Stomach (tissue), 9 donors: ENCODE data around the gene PPM1E. TPM values are rescaled to one million over a fixed set of nuclear protein-coding genes. Genes with fewer than 3 reads are reported as not detected.

ENCODE experiments used
- DNase-seq, 2 donors: peaks; one replicate each; pipeline versions ENCODE4 v3.0.0 to v3.0.0-alpha.2; 2013 to 2019
- H3K27ac ChIP-seq, 5 donors: fragments of 200-600 bp in 4 of 5; sonication (generic) in 4 of 5; one replicate each; pipeline ENCODE4 v1.5.1; 2013 to 2019; ENCODE audit warnings: mild to moderate bottlenecking in 1 of 5, moderate library complexity in 1 of 5
- H3K27me3 ChIP-seq, 3 donors: fragments of 200-600 bp; sonication (generic); one replicate each; pipeline ENCODE4 v1.5.1; 2017 to 2019; ENCODE audit warnings: mixed run types in 1 of 3
- H3K36me3 ChIP-seq, 4 donors: fragments of 200-600 bp; sonication (generic); 1 replicate in 3 of 4; 2 replicates in 1 of 4; pipeline ENCODE4 v1.5.1; 2016 to 2019
- H3K4me1 ChIP-seq, 4 donors: fragments of 200-600 bp; sonication (generic); one replicate each; pipeline ENCODE4 v1.5.1; 2016 to 2019
- H3K4me3 ChIP-seq, 4 donors: fragments of 200-600 bp; sonication (generic) in 3 of 4; one replicate each; pipeline ENCODE4 v1.5.1; 2016 to 2019; ENCODE audit warnings: mild to moderate bottlenecking in 1 of 4
- H3K9me3 ChIP-seq, 4 donors: fragments of 200-600 bp; sonication (generic); one replicate each; pipeline ENCODE4 v1.5.1; 2016 to 2019
- CTCF ChIP-seq, 7 experiments: fragments of 450-650 bp in 4 of 7; fragments of 200-600 bp in 3 of 7; sonication (generic) in 3 of 7; IDR thresholded peaks; one replicate each; pipeline ENCODE4 v1.5.1; 2016 to 2019; ENCODE audit warnings: antibody characterized with exemption in 7 of 7, control low read depth in 2 of 7, mild to moderate bottlenecking in 1 of 7
- EP300 ChIP-seq: sonication (generic); formaldehyde crosslinking; IDR thresholded peaks from one replicate; pipeline ENCODE4 v1.6.1; 2017; ENCODE audit warnings: antibody characterized with exemption
- POLR2A ChIP-seq, 4 donors: fragments of 450-650 bp; IDR thresholded peaks; one replicate each; pipeline ENCODE4 v1.6.1; 2016; ENCODE audit warnings: antibody characterized with exemption in 4 of 4, control low read depth in 2 of 4, mild to moderate bottlenecking in 1 of 4, moderate library complexity in 1 of 4
- POLR2AphosphoS5 ChIP-seq, 3 donors: sonication (generic); formaldehyde crosslinking; IDR thresholded peaks; one replicate each; pipeline ENCODE4 v1.6.1; 2016; ENCODE audit warnings: antibody characterized with exemption in 3 of 3
- WGBS, 5 donors: extraction: QIAGEN DNeasy Blood & Tissue Kit in 3 of 5; methylation state at CpG; one replicate each; pipeline versions ENCODE4 v1.1.5 to v1.1.7; 2013 to 2018; 5-methylcytosine and 5-hydroxymethylcytosine counted together
- intact Hi-C: fragments of 100-400 bp; cut with DNase I; formaldehyde crosslinking; loops from one replicate; pipeline ENCODE4 v1.15.1; 2023; ENCODE audit warnings: low total_unique reads
- polyA plus RNA-seq, 3 donors: library from polyadenylated mRNA; stranded (reverse); fragments of 200-250 nt; gene quantifications; one replicate each; pipeline ENCODE4 v1.2.3, GENCODE V29; 2013
- total RNA-seq, 5 donors: library from RNA; depleted of rRNA; stranded (reverse); fragments of >200 nt; gene quantifications; one replicate each; pipeline versions ENCODE4 v1.1.0 to v1.2.3, GENCODE V29; 2014 to 2016
- donor health status: healthy with polysubstance abuse.
- donor health status: Bipolar disorder and iron deficiency.
- donor health status: healthy.

Gene PPM1E
- total and polyA plus RNA-seq, 8 donors = 0.08 to 0.92 (median 0.15) TPM; not detected in 3

GRCh38 chr17:58873926-58874325 is 118.3 kb downstream of the PPM1E start:
- no peaks in the 10 kb centered on the region for H3K9me3 ChIP-seq
- 57 to 80% (median 72%) methylated on average over 5 of the region's 5 CpGs for WGBS, 5 donors
- TF ChIP-seq POLR2A (IDR thresholded peaks at IDR 0.05) (no peak), POLR2AphosphoS5 (IDR thresholded peaks at IDR 0.05) (no peak), EP300 (no peak), CTCF (IDR thresholded peaks at IDR 0.05) (no peak)

GRCh38 chr17:58875261-58875660 is 119.6 kb downstream of the PPM1E start:
- no peaks in the 10 kb centered on the region for H3K9me3 ChIP-seq
- no peaks in the 10 kb centered on the region for H3K4me1 ChIP-seq
- H3K4me3 ChIP-seq = no peak overlapping the region
- no peaks in the 10 kb centered on the region for H3K27me3 ChIP-seq
- no peak overlapping the region for H3K27ac ChIP-seq
- intact Hi-C loops = no loop called here
- no peak for TF ChIP-seq EP300
- no peak for TF ChIP-seq POLR2AphosphoS5 (IDR thresholded peaks at IDR 0.05)
- no peak for TF ChIP-seq POLR2A (IDR thresholded peaks at IDR 0.05)
- TF ChIP-seq CTCF (IDR thresholded peaks at IDR 0.05) = no peak
- DNase-seq = no peak
- no peaks in the 10 kb centered on the region for H3K36me3 ChIP-seq

More at GRCh38 chr17:58873926-58874325, 118.3 kb downstream of the PPM1E start:
- no peaks in the 10 kb centered on the region for H3K4me1 ChIP-seq
- intact Hi-C loops = no loop called here
- DNase-seq = no peak
- no peaks in the 10 kb centered on the region for H3K36me3 ChIP-seq
- no peak overlapping the region for H3K4me3 ChIP-seq
- no peaks in the 10 kb centered on the region for H3K27me3 ChIP-seq
- no peak overlapping the region for H3K27ac ChIP-seq

GRCh38 chr17:58884161-58884560 is 128.5 kb downstream of the PPM1E start:
- 75 to 89% (median 86%) methylated on average over 1 of the region's 1 CpG for WGBS, 5 donors
- no peak overlapping the region for H3K27ac ChIP-seq
- no peaks in the 10 kb centered on the region for H3K36me3 ChIP-seq
- no peak for DNase-seq
- no peaks in the 10 kb centered on the region for H3K27me3 ChIP-seq
- H3K9me3 ChIP-seq = peaks cover 0 to under 1% (median 0%) of the 10 kb centered on the region in 4 donors
- no peak overlapping the region for H3K4me3 ChIP-seq
- intact Hi-C loops = no loop called here
- H3K4me1 ChIP-seq = no peaks in the 10 kb centered on the region
- no peak for TF ChIP-seq CTCF (IDR thresholded peaks at IDR 0.05)
- TF ChIP-seq EP300 = no peak
- no peak for TF ChIP-seq POLR2A (IDR thresholded peaks at IDR 0.05)
- no peak for TF ChIP-seq POLR2AphosphoS5 (IDR thresholded peaks at IDR 0.05)

- H3K9me3 ChIP-seq = peaks cover 0 to 13% (median 11%) of the 10 kb centered on the region in 4 donors
- H3K4me3 ChIP-seq = no peak overlapping the region
- TF ChIP-seq CTCF (IDR thresholded peaks at IDR 0.05) (no peak), POLR2AphosphoS5 (IDR thresholded peaks at IDR 0.05) (no peak), POLR2A (IDR thresholded peaks at IDR 0.05) (no peak), EP300 (no peak)
- H3K4me1 ChIP-seq = no peaks in the 10 kb centered on the region
- no peak for DNase-seq
- WGBS, 5 donors = 74 to 89% (median 79%) methylated on average over 1 of the region's 1 CpG
- H3K27ac ChIP-seq = no peak overlapping the region
- intact Hi-C loops = no loop called here
- H3K36me3 ChIP-seq = no peaks in the 10 kb centered on the region
- no peaks in the 10 kb centered on the region for H3K27me3 ChIP-seq
Observed at GRCh38 chr17:58886514-58886913, 130.9 kb downstream of the PPM1E start.
